GM21423 (cell line): Measurements from ENCODE around the gene PKMYT1.
A peak's percentile ranks its signal among the peaks of the same experiment; 100 is the strongest.

Experiments used
- ATAC-seq: cut with Tn5 transposase; IDR thresholded peaks from one replicate; pipeline ENCODE4 v1.9.1; 2021; ENCODE audit warnings: mild to moderate bottlenecking, moderate library complexity; ENCODE audit not compliant: unreplicated experiment

The PKMYT1 gene

DNA sequence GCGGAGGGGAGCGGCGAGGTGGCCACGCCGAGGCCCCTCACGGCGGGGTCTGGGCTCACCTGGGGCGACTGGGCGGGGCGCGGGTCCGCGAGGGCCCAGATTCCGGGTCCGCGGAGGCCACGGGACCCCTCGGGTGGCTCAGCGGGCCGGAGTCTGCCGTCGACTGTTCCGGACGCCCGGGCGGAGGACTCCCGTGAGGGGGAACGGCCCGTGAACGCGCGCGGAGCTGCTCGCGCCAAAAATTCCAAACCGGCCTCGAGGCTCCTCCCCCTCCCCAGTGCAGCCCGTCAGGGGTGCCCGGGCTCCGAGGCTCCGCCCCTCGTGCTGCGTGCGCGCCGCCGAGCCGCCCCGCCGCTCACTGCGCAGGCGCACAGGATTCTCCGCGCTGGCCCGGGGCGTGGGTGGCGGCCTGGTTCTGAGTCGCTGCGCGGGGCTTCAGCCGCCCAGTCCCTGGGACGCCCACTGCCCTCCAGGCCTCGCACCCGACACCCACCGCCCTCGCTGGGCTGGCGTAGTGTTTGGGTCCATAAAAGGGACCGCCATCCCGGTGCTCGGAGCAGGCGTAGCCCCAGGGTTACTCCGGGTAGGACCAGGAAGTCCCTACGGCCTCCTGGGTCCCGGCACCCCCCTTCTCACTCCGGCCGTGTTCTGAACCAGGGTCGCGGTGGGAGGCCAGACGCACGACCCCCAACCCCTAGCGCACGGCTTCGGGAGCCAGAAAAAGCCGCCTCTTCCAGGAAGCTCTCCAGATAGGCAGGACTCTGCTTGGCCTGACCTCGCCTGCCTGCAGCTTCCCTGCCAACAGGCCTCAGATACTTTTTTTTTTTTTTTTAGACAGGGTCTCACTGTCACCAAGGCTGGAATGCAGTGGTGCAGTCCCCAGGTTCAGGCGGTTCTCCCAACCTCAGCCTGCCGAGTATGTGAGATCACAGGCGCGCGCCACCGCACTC lies at the start of gene PKMYT1:
PKMYT1 (minus strand) TSS at position 220 of the 950 bp plus-strand sequence. CDS start 789 bp downstream, outside the sequence.
- ATAC-seq, result peak; percentile 73

DNA sequence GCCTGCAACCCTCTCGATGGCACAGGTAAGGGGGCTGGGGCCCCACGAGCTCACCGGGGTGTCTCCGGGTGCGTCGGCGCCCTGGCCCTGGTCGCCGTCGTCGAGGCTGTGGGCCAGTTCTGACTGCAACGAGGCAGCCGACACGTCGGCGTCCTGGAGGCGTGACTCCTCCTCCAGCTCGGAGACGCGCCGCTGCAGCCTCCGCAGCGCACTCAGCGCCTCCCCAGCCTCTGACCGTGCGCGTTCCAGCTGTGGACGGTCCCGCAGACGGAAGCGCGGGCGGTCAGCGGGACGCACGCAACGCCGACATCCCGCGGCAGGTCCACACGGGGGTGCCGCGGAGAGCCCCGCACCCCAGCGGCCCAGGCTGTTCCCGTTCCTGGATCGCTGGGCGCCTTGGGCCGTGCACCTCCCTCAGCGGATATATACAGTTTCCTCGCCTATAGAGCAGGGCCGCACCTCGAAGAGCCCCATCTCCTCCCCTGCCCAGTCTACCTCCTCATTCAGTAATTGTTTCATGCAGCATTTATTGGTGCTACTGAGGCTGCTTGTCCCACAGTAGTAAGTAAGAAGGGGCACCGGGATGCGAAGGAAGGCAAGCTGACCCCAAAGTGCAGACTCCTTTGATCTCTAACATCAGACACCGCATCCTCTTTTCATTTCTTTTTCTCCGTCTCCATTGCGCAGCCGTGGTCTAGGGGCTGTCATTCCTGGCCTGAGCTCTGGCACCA lies 49.4 kb upstream of the PKMYT1 start:
- ATAC-seq, result no peak

GRCh38 chr16:3028716-3029319 lies 48.6 kb upstream of the PKMYT1 start:
- no peak for ATAC-seq

- no peak for ATAC-seq
Measured at GRCh38 chr16:3027983-3028715, 47.9 kb upstream of the PKMYT1 start.

- no peak for ATAC-seq
Measured at GRCh38 chr16:3027489-3027795, 47.2 kb upstream of the PKMYT1 start.

DNA sequence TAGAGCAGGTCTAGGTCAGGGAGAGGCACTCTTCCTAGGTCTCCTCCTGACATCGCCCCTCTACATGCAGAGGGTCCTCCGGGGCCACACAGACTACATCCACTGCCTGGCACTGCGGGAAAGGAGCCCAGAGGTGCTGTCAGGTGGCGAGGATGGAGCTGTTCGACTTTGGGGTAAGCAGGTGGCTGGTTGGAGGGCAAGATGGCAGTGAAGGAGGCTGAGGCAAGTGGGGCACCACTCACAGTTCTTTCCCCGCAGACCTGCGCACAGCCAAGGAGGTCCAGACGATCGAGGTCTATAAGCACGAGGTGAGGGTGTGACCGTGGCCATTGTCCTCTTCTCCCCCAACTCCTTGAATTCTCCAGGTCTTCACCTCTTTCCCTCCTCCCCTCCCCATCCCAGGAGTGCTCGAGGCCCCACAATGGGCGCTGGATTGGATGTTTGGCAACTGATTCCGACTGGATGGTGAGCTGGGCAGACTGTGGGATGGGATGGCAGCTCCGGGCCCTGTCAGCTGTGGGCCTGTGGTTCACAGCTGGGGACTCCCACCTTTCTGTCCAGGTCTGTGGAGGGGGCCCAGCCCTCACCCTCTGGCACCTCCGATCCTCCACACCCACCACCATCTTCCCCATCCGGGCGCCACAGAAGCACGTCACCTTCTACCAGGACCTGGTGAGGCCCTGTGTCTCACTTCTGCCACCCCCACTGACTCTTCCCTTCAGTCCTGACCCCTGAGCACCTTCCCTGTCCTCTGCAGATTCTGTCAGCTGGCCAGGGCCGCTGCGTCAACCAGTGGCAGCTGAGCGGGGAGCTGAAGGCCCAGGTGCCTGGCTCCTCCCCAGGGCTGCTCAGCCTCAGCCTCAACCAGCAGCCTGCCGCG lies 46.6 kb upstream of the PKMYT1 start:
- ATAC-seq, result no peak

- no peak for ATAC-seq
Measured at GRCh38 chr16:3026003-3026378, 45.7 kb upstream of the PKMYT1 start.

DNA sequence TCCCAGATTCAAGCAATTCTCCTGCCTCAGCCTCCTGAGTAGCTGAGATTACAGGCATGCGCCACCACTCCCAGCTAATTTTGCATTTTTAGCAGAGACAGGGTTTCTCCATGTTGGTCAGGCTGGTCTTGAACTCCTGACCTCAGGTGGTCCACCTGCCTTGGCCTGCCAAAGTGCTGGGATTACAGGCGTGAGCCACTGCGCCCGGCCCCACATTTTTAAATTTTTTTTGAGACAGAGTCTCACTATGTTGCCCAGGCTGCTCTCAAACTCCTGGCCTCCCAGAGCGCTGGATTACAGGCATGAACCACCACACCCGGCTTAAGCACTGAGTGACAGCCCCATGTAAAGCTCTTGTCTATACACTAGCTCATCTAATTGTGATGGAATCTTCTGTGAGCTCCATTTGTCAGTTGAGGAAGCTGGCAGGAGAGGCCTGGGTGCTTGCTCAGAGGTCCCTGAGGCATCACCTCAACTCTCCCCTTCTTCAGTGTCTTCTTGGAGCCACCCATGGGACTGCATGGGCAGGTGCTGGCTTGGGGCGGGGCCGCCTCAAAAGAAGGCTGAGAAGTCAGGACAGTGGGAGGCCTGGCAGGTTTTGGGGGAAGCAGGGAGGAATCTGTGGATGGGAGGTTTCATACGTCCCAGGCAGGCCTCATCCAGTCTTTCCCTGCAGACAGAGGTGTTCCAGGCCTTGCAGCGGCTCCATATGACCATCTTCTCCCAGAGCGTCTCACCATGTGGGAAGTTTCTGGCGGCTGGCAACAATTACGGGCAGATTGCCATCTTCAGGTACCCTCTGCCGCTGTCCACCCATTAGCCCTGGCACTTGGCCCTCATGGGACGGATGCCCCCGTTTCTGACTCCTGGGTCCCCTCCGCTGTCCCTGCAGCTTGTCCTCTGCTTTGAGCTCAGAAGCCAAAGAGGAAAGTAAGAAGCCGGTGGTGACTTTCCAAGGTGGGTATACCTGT lies 45.1 kb upstream of the PKMYT1 start:
- no peak for ATAC-seq

GRCh38 chr16:3023669-3024478 lies 43.6 kb upstream of the PKMYT1 start, which contains the start of the genes HCFC1R1 and THOC6:
Gene HCFC1R1 (minus strand): TSS chr16:3023942. CDS start chr16:3023941, 1 bp downstream.
Gene THOC6 (plus strand): TSS chr16:3024035. CDS start chr16:3024327, 292 bp downstream.
- peak; percentile 62 for ATAC-seq

- ATAC-seq, result no peak
Measured at GRCh38 chr16:3023415-3023668, 43.1 kb upstream of the PKMYT1 start.

GRCh38 chr16:3022684-3023414 lies 42.6 kb upstream of the PKMYT1 start:
- no peak for ATAC-seq

DNA sequence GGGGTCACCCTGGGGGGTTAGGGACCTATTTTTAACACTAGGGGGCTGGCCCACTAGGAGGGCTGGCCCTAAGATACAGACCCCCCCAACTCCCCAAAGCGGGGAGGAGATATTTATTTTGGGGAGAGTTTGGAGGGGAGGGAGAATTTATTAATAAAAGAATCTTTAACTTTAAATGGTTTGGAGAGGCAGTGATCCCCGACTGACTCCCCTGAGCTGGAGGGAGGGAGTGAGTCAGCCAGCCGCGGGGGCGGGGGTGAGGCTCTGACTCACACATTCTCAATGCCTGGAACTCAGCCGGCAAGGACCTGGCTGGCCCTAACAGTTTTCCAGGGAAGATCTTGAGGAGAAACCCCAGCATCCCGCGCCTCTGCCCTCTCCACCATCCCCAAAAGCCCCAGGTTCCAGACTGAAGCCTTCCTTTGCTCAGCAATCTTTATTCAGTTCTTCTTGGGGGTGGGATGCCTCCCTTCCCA lies 42.0 kb upstream of the PKMYT1 start:
- ATAC-seq, result no peak

DNA sequence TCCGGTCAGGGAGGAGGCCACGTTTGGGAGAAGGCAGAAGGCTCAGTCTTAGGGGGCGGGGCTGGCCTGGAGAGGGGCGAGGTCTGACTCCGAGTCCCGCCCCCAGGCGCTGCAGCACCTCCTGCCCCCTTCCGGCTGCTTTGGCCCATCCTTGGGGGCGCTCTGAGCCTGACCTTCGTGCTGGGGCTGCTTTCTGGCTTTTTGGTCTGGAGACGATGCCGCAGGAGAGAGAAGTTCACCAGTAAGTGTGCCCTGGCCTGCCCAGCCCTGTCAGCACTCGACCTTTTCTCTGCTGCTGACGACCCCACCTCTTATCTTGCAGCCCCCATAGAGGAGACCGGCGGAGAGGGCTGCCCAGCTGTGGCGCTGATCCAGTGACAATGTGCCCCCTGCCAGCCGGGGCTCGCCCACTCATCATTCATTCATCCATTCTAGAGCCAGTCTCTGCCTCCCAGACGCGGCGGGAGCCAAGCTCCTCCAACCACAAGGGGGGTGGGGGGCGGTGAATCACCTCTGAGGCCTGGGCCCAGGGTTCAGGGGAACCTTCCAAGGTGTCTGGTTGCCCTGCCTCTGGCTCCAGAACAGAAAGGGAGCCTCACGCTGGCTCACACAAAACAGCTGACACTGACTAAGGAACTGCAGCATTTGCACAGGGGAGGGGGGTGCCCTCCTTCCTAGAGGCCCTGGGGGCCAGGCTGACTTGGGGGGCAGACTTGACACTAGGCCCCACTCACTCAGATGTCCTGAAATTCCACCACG lies 41.4 kb upstream of the PKMYT1 start:
- ATAC-seq, result peak; percentile 27

DNA sequence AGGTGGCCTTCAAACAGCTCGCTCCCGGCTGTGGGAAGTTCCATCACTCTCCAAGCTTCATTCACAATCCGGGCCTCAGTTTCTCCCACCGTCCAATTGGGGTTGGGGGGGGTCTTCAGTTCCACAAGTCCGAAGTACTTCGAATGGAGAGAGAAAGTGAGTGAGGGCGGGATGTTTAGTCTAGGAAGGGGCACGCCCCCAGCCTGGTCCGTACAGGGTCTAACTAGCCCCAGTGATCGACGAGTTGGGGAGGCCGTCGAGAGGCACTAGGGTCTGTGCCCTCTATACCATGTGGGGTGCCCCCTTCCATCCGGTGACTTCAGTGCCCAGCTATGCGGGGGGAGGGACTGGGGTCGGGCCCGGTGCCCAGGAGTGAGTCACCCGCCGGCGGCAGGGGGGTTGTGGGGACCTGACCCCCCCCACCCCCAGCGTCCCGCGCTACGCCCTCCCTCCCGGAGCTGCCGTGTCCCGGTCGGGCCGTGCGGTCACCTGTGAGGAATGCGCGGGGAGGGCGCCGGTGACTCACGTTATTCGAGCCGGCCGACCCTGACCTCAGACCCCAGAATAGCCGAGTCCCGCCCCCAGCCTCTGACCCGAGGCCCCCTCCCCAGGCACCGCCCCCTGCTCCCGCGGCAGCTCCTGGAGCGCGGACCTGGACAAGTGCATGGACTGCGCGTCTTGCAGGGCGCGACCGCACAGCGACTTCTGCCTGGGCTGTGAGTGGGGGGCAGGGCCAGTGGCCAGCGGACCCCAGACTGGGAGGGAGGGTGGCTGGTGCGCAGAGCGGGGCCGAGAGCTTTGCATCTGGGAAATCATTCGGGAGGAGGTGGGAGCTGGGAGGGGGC lies 40.6 kb upstream of the PKMYT1 start:
- no peak for ATAC-seq

DNA sequence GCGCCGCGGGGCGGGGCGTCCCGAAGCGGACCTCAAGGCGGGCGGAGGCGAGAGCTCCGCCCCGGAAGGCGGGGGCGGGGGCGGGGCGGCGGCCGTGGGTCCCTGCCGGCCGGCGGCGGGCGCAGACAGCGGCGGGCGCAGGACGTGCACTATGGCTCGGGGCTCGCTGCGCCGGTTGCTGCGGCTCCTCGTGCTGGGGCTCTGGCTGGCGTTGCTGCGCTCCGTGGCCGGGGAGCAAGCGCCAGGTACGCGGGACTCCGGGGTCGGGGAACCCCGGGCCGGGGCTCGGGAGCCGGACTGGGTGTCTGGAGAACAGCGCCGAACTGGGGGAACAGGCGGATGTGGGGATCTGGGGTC lies 40.0 kb upstream of the PKMYT1 start, which contains the start of gene TNFRSF12A:
TNFRSF12A (plus strand) TSS at position 122 of the 357 bp plus-strand sequence; CDS start at position 152, 30 bp downstream.
- no peak for ATAC-seq
